PFSK-1 (cell line): Measurements from ENCODE around the gene ELMO1.

ENCODE experiments used
- FOXP2 ChIP-seq: optimal IDR thresholded peaks from 2 replicates; pipeline ENCODE3; 2011; ENCODE audit warnings: borderline replicate concordance, control low read depth, inconsistent platforms; ENCODE audit not compliant: insufficient read depth; ENCODE audit errors: extremely low read length, extremely low read depth
- POLR2AphosphoS5 ChIP-seq: IDR thresholded peaks from 2 replicates; pipeline ENCODE4 v1.6.1; 2012; ENCODE audit warnings: low read depth, mild to moderate bottlenecking, control low read depth, low read length, moderate library complexity
- SIN3A ChIP-seq: IDR thresholded peaks from 2 replicates; pipeline ENCODE4 v1.6.1; 2012; ENCODE audit warnings: mild to moderate bottlenecking, low read length, moderate library complexity, borderline replicate concordance; ENCODE audit not compliant: insufficient read depth
- TAF1 ChIP-seq: IDR thresholded peaks from 2 replicates; pipeline ENCODE4 v1.6.1; 2012; ENCODE audit warnings: low read length, control low read depth, borderline replicate concordance; ENCODE audit not compliant: insufficient read depth
- TF ChIP-seq, protein P1 (sequence below), 2 experiments: IDR thresholded peaks; 2 replicates each; pipeline versions ENCODE4 v1.6.1 to v1.8.0; 2011 to 2012; ENCODE audit warnings: low read depth in 2 of 2, low read length in 2 of 2, control low read depth in 1 of 2, inconsistent platforms in 1 of 2, mild to moderate bottlenecking in 1 of 2, moderate library complexity in 1 of 2; ENCODE audit not compliant: insufficient read depth in 1 of 2

Gene ELMO1

DNA sequence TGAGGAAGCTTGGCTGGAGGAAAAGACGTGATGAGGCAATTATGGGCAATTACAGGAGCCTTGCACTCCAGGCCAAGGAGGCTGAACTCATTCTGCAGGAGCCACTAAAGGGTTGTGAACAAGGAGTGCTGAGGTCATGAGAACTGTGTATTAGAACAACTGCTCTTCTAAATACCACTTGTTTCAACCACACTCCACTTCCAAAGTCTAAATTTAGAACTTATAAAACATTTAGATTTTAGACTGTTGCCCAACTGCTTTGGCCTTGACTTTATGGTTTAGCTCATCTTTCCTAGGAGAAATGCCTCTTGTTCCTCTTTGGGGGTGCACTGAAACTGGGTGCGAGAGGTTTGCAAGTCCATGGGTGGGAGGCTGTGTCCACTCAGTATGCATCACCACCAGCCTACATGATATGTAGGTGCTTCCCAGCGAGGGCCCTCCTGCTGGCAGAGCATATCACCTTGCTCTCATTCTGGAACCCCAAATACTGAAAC is 524.7 kb downstream of the ELMO1 start:
- TF ChIP-seq, protein P1, sequence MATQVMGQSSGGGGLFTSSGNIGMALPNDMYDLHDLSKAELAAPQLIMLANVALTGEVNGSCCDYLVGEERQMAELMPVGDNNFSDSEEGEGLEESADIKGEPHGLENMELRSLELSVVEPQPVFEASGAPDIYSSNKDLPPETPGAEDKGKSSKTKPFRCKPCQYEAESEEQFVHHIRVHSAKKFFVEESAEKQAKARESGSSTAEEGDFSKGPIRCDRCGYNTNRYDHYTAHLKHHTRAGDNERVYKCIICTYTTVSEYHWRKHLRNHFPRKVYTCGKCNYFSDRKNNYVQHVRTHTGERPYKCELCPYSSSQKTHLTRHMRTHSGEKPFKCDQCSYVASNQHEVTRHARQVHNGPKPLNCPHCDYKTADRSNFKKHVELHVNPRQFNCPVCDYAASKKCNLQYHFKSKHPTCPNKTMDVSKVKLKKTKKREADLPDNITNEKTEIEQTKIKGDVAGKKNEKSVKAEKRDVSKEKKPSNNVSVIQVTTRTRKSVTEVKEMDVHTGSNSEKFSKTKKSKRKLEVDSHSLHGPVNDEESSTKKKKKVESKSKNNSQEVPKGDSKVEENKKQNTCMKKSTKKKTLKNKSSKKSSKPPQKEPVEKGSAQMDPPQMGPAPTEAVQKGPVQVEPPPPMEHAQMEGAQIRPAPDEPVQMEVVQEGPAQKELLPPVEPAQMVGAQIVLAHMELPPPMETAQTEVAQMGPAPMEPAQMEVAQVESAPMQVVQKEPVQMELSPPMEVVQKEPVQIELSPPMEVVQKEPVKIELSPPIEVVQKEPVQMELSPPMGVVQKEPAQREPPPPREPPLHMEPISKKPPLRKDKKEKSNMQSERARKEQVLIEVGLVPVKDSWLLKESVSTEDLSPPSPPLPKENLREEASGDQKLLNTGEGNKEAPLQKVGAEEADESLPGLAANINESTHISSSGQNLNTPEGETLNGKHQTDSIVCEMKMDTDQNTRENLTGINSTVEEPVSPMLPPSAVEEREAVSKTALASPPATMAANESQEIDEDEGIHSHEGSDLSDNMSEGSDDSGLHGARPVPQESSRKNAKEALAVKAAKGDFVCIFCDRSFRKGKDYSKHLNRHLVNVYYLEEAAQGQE (IDR thresholded peaks at IDR 0.05; ENCODE audit: insufficient read depth in 1 of 2, low read depth in 2 of 2, low read length in 2 of 2), result no peak
- no peak for TF ChIP-seq POLR2AphosphoS5
- no peak for TF ChIP-seq TAF1
- no peak for TF ChIP-seq FOXP2
- TF ChIP-seq SIN3A, result no peak

DNA sequence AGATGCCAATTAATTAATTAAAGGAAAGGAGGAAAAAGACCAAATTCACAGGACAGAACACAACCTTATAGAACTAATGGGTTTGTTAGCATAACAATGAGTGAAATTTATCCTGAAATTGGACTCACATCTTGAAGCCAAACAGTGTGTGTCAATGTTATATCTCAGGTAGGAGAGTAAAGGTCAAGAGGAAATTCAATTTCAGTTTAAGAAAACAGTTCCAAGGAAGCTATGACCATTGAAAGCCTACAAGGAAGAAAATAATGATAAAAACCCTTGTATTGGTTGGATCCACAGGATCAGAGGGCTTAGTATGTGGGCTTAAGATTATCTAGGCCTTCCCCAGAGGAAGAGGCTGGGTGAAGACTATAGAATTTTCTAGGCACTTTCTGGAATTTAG is 525.5 kb downstream of the ELMO1 start:
- TF ChIP-seq POLR2AphosphoS5, result no peak
- TF ChIP-seq TAF1, result no peak
- no peak for TF ChIP-seq FOXP2
- TF ChIP-seq, protein P1 (IDR thresholded peaks at IDR 0.05; ENCODE audit: insufficient read depth in 1 of 2, low read depth in 2 of 2, low read length in 2 of 2), result no peak
- TF ChIP-seq SIN3A, result no peak

DNA sequence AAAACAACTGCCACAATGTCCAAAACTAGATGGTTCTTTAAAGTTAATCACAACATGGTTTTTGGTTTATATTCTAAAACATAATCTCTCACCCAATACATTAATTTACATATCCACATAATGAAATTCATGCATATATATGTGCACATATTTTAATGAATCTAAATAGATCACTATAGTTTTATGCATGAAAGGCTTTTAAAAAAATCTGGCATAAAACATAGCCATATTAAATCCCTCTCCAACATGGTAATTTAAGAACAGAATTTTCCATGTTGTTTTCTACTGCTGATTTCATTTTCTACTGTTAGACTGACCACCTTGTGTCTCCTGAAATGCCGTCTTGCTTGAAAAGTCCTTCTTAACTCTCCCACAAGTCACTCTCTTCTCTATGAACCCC is 528.2 kb downstream of the ELMO1 start:
- TF ChIP-seq, protein P1 (IDR thresholded peaks at IDR 0.05; ENCODE audit: insufficient read depth in 1 of 2, low read depth in 2 of 2, low read length in 2 of 2), result no peak
- TF ChIP-seq FOXP2, result no peak

DNA sequence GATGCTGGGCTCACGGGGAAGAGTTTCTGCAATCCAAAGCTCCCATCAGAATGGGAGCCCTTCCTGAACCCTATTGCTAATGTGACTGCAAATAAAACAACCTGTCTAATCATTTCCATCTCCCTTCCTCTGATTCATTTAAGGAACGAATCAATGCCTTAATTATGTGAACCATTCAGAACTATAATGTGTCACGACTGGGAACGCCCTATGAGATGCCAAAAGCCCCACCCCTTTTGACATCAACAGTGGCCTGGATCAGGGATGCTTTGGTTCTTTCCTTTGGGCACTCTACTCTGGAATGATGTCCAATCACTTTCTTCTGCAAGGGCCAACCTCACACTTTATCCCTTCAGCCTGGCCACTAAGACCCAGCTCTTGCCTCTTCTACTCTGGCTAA is 528.9 kb downstream of the ELMO1 start:
- TF ChIP-seq POLR2AphosphoS5 (no peak), SIN3A (no peak), TAF1 (no peak), FOXP2 (no peak)
- TF ChIP-seq, protein P1 (IDR thresholded peaks at IDR 0.05; ENCODE audit: insufficient read depth in 1 of 2, low read depth in 2 of 2, low read length in 2 of 2), result no peak

DNA sequence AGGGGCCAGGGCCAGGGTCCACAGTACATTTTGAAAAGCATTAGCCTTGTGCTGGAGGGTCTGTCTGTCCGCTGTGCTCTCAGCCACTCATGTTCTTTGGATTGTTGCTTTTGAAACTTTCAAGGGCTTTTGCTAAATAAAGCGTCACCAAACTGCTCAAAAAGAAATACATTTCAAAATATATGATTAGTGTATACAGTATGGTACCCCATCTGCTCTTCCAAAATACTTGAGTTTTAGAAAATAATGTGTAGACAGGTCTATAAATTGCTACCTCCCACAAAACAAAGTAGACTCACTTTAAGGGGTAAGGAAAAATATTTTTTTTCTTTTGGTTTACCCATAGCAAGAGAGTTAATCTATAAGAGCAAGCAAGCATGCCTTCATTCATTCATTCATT is 530.1 kb downstream of the ELMO1 start:
- no peak for TF ChIP-seq POLR2AphosphoS5
- TF ChIP-seq, protein P1 (IDR thresholded peaks at IDR 0.05; ENCODE audit: insufficient read depth in 1 of 2, low read depth in 2 of 2, low read length in 2 of 2), result no peak
- TF ChIP-seq SIN3A, result no peak
- no peak for TF ChIP-seq FOXP2
- no peak for TF ChIP-seq TAF1
